H9 (cell line): Measurements from ENCODE around the gene ITGA8. TPM values are rescaled to one million over a fixed set of nuclear protein-coding genes. Genes with fewer than 3 reads are reported as not detected.

Source experiments
- DNase-seq: peaks from one replicate; pipeline ENCODE4 v3.0.0-alpha.2; 2017
- H2AFZ ChIP-seq: one replicate; pipeline ENCODE4 v1.6.1; 2013; ENCODE audit warnings: mild to moderate bottlenecking, low read length, control low read depth, moderate library complexity
- H2AK5ac ChIP-seq: 2 replicates; pipeline ENCODE4 v1.6.1; 2013; ENCODE audit warnings: low read length, control low read depth, mixed read lengths; ENCODE audit not compliant: insufficient read length
- H2BK120ac ChIP-seq: one replicate; pipeline ENCODE4 v1.6.1; 2013; ENCODE audit warnings: low read depth, mild to moderate bottlenecking, low read length, control low read depth, inconsistent platforms; ENCODE audit not compliant: poor library complexity, severe bottlenecking
- H2BK12ac ChIP-seq: 2 replicates; pipeline ENCODE4 v1.6.1; 2013; ENCODE audit warnings: low read length, control low read depth, mixed read lengths, low read depth; ENCODE audit not compliant: insufficient read length
- H2BK15ac ChIP-seq: 2 replicates; pipeline ENCODE4 v1.6.1; 2013; ENCODE audit warnings: low read depth, low read length, control low read depth
- H2BK20ac ChIP-seq: one replicate; pipeline ENCODE4 v1.6.1; 2013; ENCODE audit warnings: low read depth, mild to moderate bottlenecking, low read length, control low read depth, inconsistent platforms; ENCODE audit not compliant: poor library complexity, severe bottlenecking
- H2BK5ac ChIP-seq: 2 replicates; pipeline ENCODE4 v1.6.1; 2013; ENCODE audit warnings: low read length, control low read depth, mixed read lengths; ENCODE audit not compliant: insufficient read length
- H3K14ac ChIP-seq: 2 replicates; pipeline ENCODE4 v1.6.1; 2013; ENCODE audit warnings: low read length, control low read depth; ENCODE audit not compliant: insufficient read depth
- H3K18ac ChIP-seq: 2 replicates; pipeline ENCODE4 v1.6.1; 2013; ENCODE audit warnings: low read depth, mild to moderate bottlenecking, mixed read lengths, low read length, control low read depth; ENCODE audit not compliant: insufficient read length
- H3K23ac ChIP-seq: 2 replicates; pipeline ENCODE4 v1.6.1; 2013; ENCODE audit warnings: low read length, control low read depth, mixed read lengths, low read depth; ENCODE audit not compliant: insufficient read length
- H3K23me2 ChIP-seq: 2 replicates; pipeline ENCODE4 v1.6.1; 2013; ENCODE audit warnings: low read depth, mild to moderate bottlenecking, mixed read lengths, low read length, control low read depth; ENCODE audit not compliant: insufficient read length, poor library complexity, severe bottlenecking
- H3K27ac ChIP-seq: 2 replicates; pipeline ENCODE4 v1.5.1; 2013; ENCODE audit warnings: low read length, control low read depth, mixed read lengths, low read depth; ENCODE audit not compliant: insufficient read length
- H3K27me3 ChIP-seq: 2 replicates; pipeline ENCODE4 v1.6.1; 2013; ENCODE audit warnings: low read length, control low read depth, inconsistent platforms; ENCODE audit not compliant: insufficient read depth
- H3K4ac ChIP-seq: 2 replicates; pipeline ENCODE4 v1.6.1; 2013; ENCODE audit warnings: low read depth, mild to moderate bottlenecking, control low read depth, inconsistent platforms, low read length, moderate library complexity
- H3K4me1 ChIP-seq: 2 replicates; pipeline ENCODE4 v1.6.1; 2013; ENCODE audit warnings: low read length, control low read depth, inconsistent platforms; ENCODE audit not compliant: insufficient read depth
- H3K4me2 ChIP-seq: 2 replicates; pipeline ENCODE4 v1.6.1; 2013; ENCODE audit warnings: low read length, control low read depth, mixed read lengths; ENCODE audit not compliant: insufficient read length, insufficient read depth
- H3K56ac ChIP-seq: 2 replicates; pipeline ENCODE4 v1.6.1; 2013; ENCODE audit warnings: low read depth, mild to moderate bottlenecking, mixed read lengths, low read length, control low read depth; ENCODE audit not compliant: insufficient read length
- H3K79me1 ChIP-seq: 2 replicates; pipeline ENCODE4 v1.6.1; 2013; ENCODE audit warnings: low read depth, mild to moderate bottlenecking, moderate library complexity, low read length, control low read depth, inconsistent platforms; ENCODE audit not compliant: insufficient read depth, poor library complexity, severe bottlenecking
- H3K79me2 ChIP-seq: 2 replicates; pipeline ENCODE4 v1.6.1; 2013; ENCODE audit warnings: low read length, control low read depth, inconsistent platforms; ENCODE audit not compliant: insufficient read depth
- H3K9ac ChIP-seq: 2 replicates; pipeline ENCODE4 v1.6.1; 2013; ENCODE audit warnings: low read length, control low read depth, mixed read lengths; ENCODE audit not compliant: insufficient read length; ENCODE audit errors: extremely low read depth
- H3K9me3 ChIP-seq: one replicate; pipeline ENCODE4 v1.6.1; 2013; ENCODE audit warnings: low read depth, low read length, inconsistent platforms; ENCODE audit not compliant: control insufficient read depth
- H3T11ph ChIP-seq: one replicate; pipeline ENCODE4 v1.6.1; 2013; ENCODE audit warnings: mild to moderate bottlenecking, low read length, control low read depth, inconsistent platforms
- H4K20me1 ChIP-seq: one replicate; pipeline ENCODE4 v1.6.1; 2013; ENCODE audit not compliant: control insufficient read depth, insufficient read length, insufficient read depth
- H4K5ac ChIP-seq: 2 replicates; pipeline ENCODE4 v1.6.1; 2013; ENCODE audit warnings: low read depth, mild to moderate bottlenecking, mixed read lengths, low read length, control low read depth; ENCODE audit not compliant: insufficient read length
- H4K8ac ChIP-seq: replicated peaks from 2 replicates; pipeline ENCODE4 v1.6.1; 2013; ENCODE audit warnings: low read length, control low read depth, mixed read lengths, low read depth; ENCODE audit not compliant: insufficient read length
- H4K91ac ChIP-seq: 2 replicates; pipeline ENCODE4 v1.6.1; 2013; ENCODE audit warnings: low read depth, mild to moderate bottlenecking, moderate library complexity, mixed read lengths, low read length, control low read depth; ENCODE audit not compliant: insufficient read length
- H3K27ac Mint-ChIP-seq, 3 experiments: 2 replicates in 2 of 3; 3 replicates in 1 of 3; pipeline ENCODE4 v1.8.0; 2020 to 2021; ENCODE audit warnings: mixed read lengths in 3 of 3, mild to moderate bottlenecking in 1 of 3, moderate library complexity in 1 of 3
- H3K27me3 Mint-ChIP-seq: 2 replicates; pipeline ENCODE4 v1.8.0; 2021; ENCODE audit warnings: low read depth, mild to moderate bottlenecking, moderate library complexity, mixed read lengths
- H3K36me3 Mint-ChIP-seq, 3 experiments: 2 replicates in 2 of 3; 3 replicates in 1 of 3; pipeline ENCODE4 v1.8.0; 2020 to 2021; ENCODE audit warnings: low read depth in 3 of 3, mixed read lengths in 3 of 3; ENCODE audit not compliant: insufficient read depth in 1 of 3
- H3K4me1 Mint-ChIP-seq, 2 experiments: 2 replicates each; pipeline ENCODE4 v1.8.0; 2020; ENCODE audit warnings: mixed read lengths in 2 of 2
- H3K4me3 Mint-ChIP-seq, 2 experiments: 2 replicates in 1 of 2; 3 replicates in 1 of 2; pipeline ENCODE4 v1.8.0; 2020 to 2021; ENCODE audit warnings: mild to moderate bottlenecking in 2 of 2, mixed read lengths in 2 of 2, moderate library complexity in 1 of 2
- H3K9me3 Mint-ChIP-seq, 2 experiments: 2 replicates in 1 of 2; 3 replicates in 1 of 2; pipeline ENCODE4 v1.8.0; 2020; ENCODE audit warnings: mild to moderate bottlenecking in 2 of 2, mixed read lengths in 2 of 2, moderate library complexity in 1 of 2
- CTCF ChIP-seq: fragments of 200-600 bp; sonication (generic); conservative IDR thresholded peaks from 3 replicates; pipeline ENCODE4 v1.8.0; 2021; ENCODE audit warnings: antibody characterized with exemption, mild to moderate bottlenecking
- WGBS: extraction: QIAGEN DNeasy Blood & Tissue Kit; methylation state at CpG from one replicate; pipeline ENCODE4 v1.1.7; 2013; ENCODE audit warnings: missing lambda C conversion rate, low lambda C conversion rate, mixed read lengths; ENCODE audit not compliant: insufficient read length; ENCODE audit errors: extremely low coverage; 5-methylcytosine and 5-hydroxymethylcytosine counted together
- total RNA-seq: library from RNA; stranded (reverse); gene quantifications from 2 replicates; pipeline ENCODE4 v1.2.1, GENCODE V29; 2021

The ITGA8 gene
- total RNA-seq, 1 experiment from 2014 or later = not detected

- H2BK120ac ChIP-seq = no peak overlapping the region
- H4K20me1 ChIP-seq = no peaks in the 10 kb centered on the region
- no peak overlapping the region for H3K4ac ChIP-seq
- H2BK15ac ChIP-seq = no peak overlapping the region
- Mint-ChIP-seq H3K36me3 (no peaks in the 10 kb centered on the region), H3K27me3 (peaks cover 97% of the 10 kb centered on the region), H3K9me3 (no peaks in the 10 kb centered on the region; a peak in 2 of 5 replicates), H3K27ac (no peak overlapping the region), H3K4me3 (no peak overlapping the region), H3K4me1 (peaks cover 20 to 22% of the 10 kb centered on the region in 2 experiments)
- H3T11ph ChIP-seq = no peak overlapping the region
- TF ChIP-seq CTCF = no peak
- DNase-seq = no peak
- no peak overlapping the region for H4K8ac ChIP-seq
- no peak overlapping the region for H3K4me2 ChIP-seq
- no peaks in the 10 kb centered on the region for H3K79me1 ChIP-seq
- no peaks in the 10 kb centered on the region for H3K23me2 ChIP-seq
- no peaks in the 10 kb centered on the region for H3K9me3 ChIP-seq
- no peak overlapping the region for H2AFZ ChIP-seq
- no peaks in the 10 kb centered on the region for H3K79me2 ChIP-seq
- H3K56ac ChIP-seq = no peak overlapping the region
- no peak overlapping the region for H3K14ac ChIP-seq
- H2BK12ac ChIP-seq = no peak overlapping the region
- no peak overlapping the region for H4K91ac ChIP-seq
- no peak overlapping the region for H4K5ac ChIP-seq
- no peaks in the 10 kb centered on the region; the same call in 1 of the 2 replicates for H3K4me1 ChIP-seq
- H3K23ac ChIP-seq = no peak overlapping the region
- WGBS = no CpG with 5 or more reads among the region's 2 CpGs
- no peak overlapping the region for H3K27ac ChIP-seq
- no peak overlapping the region for H3K9ac ChIP-seq
- no peak overlapping the region for H2AK5ac ChIP-seq
- no peak overlapping the region for H2BK5ac ChIP-seq
- H3K18ac ChIP-seq = no peak overlapping the region
- H2BK20ac ChIP-seq = no peak overlapping the region
- H3K27me3 ChIP-seq = peaks cover 18% of the 10 kb centered on the region; the same call in 1 of the 2 replicates
Observed at GRCh38 chr10:15482156-15482555, 237.6 kb downstream of the ITGA8 start.
